Vagina (tissue), 2 donors: ENCODE measurements around the gene SCARB1. TPM values are rescaled to one million over a fixed set of nuclear protein-coding genes. Genes with fewer than 3 reads are reported as not detected.
"Not testable (repeated sequence)": the region's sequence is repeated elsewhere in the genome, so short reads cannot be mapped to it uniquely, and the experiment has no call there.

Experiments
- DNase-seq, 2 donors: peaks; one replicate each; pipeline ENCODE4 v3.0.0-alpha.2; 2017; ENCODE audit errors: extremely low spot score in 2 of 2
- H3K27ac ChIP-seq: fragments of 200-600 bp; sonication (generic); one replicate; pipeline ENCODE4 v1.5.1; 2019
- H3K27me3 ChIP-seq: fragments of 200-600 bp; sonication (generic); one replicate; pipeline ENCODE4 v1.5.1; 2019
- H3K36me3 ChIP-seq, 2 donors: fragments of 200-600 bp; sonication (generic); one replicate each; pipeline ENCODE4 v1.5.1; 2017 to 2019
- H3K4me1 ChIP-seq: fragments of 200-600 bp; sonication (generic); one replicate; pipeline ENCODE4 v1.5.1; 2019
- H3K4me3 ChIP-seq, 2 donors: fragments of 200-600 bp; sonication (generic); 1 replicate in 1 of 2; 2 replicates in 1 of 2; pipeline ENCODE4 v1.5.1; 2016 to 2019
- H3K9me3 ChIP-seq: fragments of 200-600 bp; sonication (generic); one replicate; pipeline ENCODE4 v1.5.1; 2019
- POLR2A ChIP-seq, 2 donors: fragments of 450-650 bp; IDR thresholded peaks; one replicate each; pipeline ENCODE4 v1.6.1; 2017; ENCODE audit warnings: antibody characterized with exemption in 2 of 2, mild to moderate bottlenecking in 2 of 2, moderate library complexity in 2 of 2
- POLR2AphosphoS5 ChIP-seq, 2 donors: sonication (generic); formaldehyde crosslinking; IDR thresholded peaks; one replicate each; pipeline ENCODE4 v1.9.0; 2017; ENCODE audit warnings: antibody characterized with exemption in 2 of 2, mild to moderate bottlenecking in 2 of 2, low read depth in 1 of 2; ENCODE audit not compliant: insufficient read depth in 1 of 2
- intact Hi-C: fragments of 100-400 bp; cut with DNase I; formaldehyde crosslinking; loops from one replicate; pipeline ENCODE4 v1.15.1; 2023
- total RNA-seq: library from RNA; depleted of rRNA; stranded (reverse); fragments of >200 nt; gene quantifications from one replicate; pipeline ENCODE4 v1.2.3, GENCODE V29; 2016
- TF ChIP-seq, protein P1 (sequence below), 3 experiments: fragments of 450-650 bp in 2 of 3; fragments of 200-600 bp in 1 of 3; sonication (generic) in 1 of 3; IDR thresholded peaks; one replicate each; pipeline ENCODE4 v1.5.1; 2017 to 2019; ENCODE audit warnings: antibody characterized with exemption in 3 of 3, mild to moderate bottlenecking in 2 of 3, moderate library complexity in 2 of 3

SCARB1 gene, protein sequence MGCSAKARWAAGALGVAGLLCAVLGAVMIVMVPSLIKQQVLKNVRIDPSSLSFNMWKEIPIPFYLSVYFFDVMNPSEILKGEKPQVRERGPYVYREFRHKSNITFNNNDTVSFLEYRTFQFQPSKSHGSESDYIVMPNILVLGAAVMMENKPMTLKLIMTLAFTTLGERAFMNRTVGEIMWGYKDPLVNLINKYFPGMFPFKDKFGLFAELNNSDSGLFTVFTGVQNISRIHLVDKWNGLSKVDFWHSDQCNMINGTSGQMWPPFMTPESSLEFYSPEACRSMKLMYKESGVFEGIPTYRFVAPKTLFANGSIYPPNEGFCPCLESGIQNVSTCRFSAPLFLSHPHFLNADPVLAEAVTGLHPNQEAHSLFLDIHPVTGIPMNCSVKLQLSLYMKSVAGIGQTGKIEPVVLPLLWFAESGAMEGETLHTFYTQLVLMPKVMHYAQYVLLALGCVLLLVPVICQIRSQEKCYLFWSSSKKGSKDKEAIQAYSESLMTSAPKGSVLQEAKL
- 20.6 TPM for total RNA-seq

GRCh38 chr12:124863416-124864325 lies at the start of gene SCARB1:
TSS of gene SCARB1 (minus strand) at chr12:124863864. CDS start at chr12:124863720, 144 bp downstream.
- Histone ChIP-seq H3K4me3 (peak within 1 kb of the TSS; percentile 82 to 83), H3K36me3 (no peaks in the 10 kb centered on the region), H3K27me3 (no peaks in the 10 kb centered on the region), H3K4me1 (peaks cover 24% of the 10 kb centered on the region), H3K9me3 (no peaks in the 10 kb centered on the region), H3K27ac (peak within 1 kb of the TSS; percentile 77)
- intact Hi-C loops, result no loop called here
- no peak for DNase-seq
- no peak for TF ChIP-seq POLR2A (IDR thresholded peaks at IDR 0.05)
- TF ChIP-seq POLR2AphosphoS5 (IDR thresholded peaks at IDR 0.05; ENCODE audit: insufficient read depth in 1 of 2, low read depth in 1 of 2), result peak in 1 of 2 donors; percentile 54

DNA sequence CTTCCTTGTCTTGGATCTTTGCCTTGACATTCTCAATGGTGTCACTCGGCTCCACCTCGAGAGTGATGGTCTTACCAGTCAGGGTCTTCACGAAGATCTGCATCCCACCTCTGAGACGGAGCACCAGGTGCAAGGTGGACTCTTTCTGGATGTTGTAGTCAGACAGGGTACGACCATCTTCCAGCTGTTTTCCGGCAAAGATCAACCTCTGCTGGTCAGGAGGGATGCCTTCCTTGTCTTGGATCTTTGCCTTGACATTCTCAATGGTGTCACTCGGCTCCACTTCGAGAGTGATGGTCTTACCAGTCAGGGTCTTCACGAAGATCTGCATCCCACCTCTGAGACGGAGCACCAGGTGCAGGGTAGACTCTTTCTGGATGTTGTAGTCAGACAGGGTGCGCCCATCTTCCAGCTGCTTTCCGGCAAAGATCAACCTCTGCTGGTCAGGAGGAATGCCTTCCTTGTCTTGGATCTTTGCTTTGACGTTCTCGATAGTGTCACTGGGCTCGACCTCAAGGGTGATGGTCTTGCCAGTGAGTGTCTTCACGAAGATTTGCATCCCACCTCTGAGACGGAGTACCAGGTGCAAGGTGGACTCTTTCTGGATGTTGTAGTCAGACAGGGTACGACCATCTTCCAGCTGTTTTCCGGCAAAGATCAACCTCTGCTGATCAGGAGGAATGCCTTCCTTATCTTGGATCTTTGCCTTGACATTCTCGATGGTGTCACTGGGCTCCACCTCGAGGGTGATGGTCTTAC lies 49.0 kb upstream of the SCARB1 start:
- H3K9me3 ChIP-seq, DNase-seq, intact Hi-C loops, H3K27me3 ChIP-seq: not testable (repeated sequence)
- peaks cover 54% of the 10 kb centered on the region for H3K4me1 ChIP-seq
- H3K36me3 ChIP-seq, result peaks cover 0 to 26% of the 10 kb centered on the region in 2 donors
- peak overlapping the region; percentile 78 to 98 for H3K4me3 ChIP-seq
- H3K27ac ChIP-seq, result peak overlapping the region; percentile 100

DNA sequence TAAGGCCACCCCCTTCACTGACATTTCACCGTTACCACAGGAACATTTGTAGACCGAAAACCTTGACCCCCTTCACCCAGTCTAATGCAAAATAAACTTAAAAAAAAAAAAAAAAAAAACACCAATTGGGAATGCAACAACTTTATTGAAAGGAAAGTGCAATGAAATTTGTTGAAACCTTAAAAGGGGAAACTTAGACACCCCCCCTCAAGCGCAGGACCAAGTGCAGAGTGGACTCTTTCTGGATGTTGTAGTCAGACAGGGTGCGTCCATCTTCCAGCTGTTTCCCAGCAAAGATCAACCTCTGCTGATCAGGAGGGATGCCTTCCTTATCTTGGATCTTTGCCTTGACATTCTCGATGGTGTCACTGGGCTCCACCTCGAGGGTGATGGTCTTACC lies 47.9 kb upstream of the SCARB1 start:
- Histone ChIP-seq H3K4me3 (peak overlapping the region; percentile 23 to 26), H3K4me1 (peaks cover 49% of the 10 kb centered on the region), H3K27ac (peak overlapping the region; percentile 72), H3K36me3 (peaks cover 0 to 26% of the 10 kb centered on the region in 2 donors)
- DNase-seq, intact Hi-C loops, H3K27me3 ChIP-seq, H3K9me3 ChIP-seq: not testable (repeated sequence)

- Histone ChIP-seq H3K4me1 (peaks cover 42% of the 10 kb centered on the region), H3K9me3 (no peaks in the 10 kb centered on the region), H3K4me3 (peak overlapping the region; percentile 23 to 26), H3K27ac (peak overlapping the region; percentile 72), H3K27me3 (no peaks in the 10 kb centered on the region), H3K36me3 (peaks cover 0 to 26% of the 10 kb centered on the region in 2 donors)
- DNase-seq, result no peak
- TF ChIP-seq POLR2AphosphoS5 (IDR thresholded peaks at IDR 0.05; ENCODE audit: insufficient read depth in 1 of 2, low read depth in 1 of 2) (peak; percentile 6 to 52), POLR2A (IDR thresholded peaks at IDR 0.05) (no peak)
- intact Hi-C loops, result no loop called here
These were observed 47.2 kb upstream of the SCARB1 start for GRCh38 chr12:124910561-124911478.

DNA sequence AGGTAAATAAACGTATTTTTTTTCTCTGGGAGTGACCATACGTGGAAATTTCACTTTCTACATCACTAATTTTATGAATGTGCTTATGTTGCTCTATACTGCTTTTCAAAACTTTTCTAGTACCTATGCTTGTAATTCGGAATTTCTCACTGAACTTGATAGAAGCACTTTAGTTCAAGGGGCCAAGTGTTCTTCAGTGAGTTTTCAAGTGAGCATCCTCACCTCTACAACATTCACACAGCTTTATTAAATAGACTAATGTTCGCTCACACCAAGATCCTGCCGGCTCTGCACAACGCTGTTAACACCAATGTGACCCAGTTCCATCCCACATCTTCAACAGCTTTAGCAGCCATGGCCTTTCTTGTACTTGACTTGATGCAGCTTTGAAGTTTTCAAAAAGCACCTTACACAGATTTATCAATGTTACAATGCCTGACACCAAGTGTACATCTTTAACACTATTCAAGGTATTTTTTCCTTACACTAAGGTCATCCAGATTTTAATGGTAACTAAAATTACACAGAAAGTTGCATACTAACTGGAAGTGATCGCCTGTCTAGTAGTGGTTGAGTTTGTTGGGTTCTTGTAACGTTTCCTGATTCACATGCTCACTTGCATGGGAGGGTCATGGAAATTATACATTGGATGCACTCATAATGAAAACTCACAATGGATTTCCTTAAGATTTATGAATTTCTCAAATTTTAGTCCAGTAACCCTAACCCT lies 46.3 kb upstream of the SCARB1 start:
- Histone ChIP-seq H3K4me1 (peaks cover 39% of the 10 kb centered on the region), H3K27me3 (no peaks in the 10 kb centered on the region), H3K4me3 (peak overlapping the region in 1 of 2 donors; percentile 23), H3K9me3 (no peaks in the 10 kb centered on the region), H3K36me3 (peaks cover 0 to 26% of the 10 kb centered on the region in 2 donors), H3K27ac (peak overlapping the region; percentile 72)
- TF ChIP-seq, protein P1, sequence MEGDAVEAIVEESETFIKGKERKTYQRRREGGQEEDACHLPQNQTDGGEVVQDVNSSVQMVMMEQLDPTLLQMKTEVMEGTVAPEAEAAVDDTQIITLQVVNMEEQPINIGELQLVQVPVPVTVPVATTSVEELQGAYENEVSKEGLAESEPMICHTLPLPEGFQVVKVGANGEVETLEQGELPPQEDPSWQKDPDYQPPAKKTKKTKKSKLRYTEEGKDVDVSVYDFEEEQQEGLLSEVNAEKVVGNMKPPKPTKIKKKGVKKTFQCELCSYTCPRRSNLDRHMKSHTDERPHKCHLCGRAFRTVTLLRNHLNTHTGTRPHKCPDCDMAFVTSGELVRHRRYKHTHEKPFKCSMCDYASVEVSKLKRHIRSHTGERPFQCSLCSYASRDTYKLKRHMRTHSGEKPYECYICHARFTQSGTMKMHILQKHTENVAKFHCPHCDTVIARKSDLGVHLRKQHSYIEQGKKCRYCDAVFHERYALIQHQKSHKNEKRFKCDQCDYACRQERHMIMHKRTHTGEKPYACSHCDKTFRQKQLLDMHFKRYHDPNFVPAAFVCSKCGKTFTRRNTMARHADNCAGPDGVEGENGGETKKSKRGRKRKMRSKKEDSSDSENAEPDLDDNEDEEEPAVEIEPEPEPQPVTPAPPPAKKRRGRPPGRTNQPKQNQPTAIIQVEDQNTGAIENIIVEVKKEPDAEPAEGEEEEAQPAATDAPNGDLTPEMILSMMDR (IDR thresholded peaks at IDR 0.05), result no peak
- TF ChIP-seq POLR2A (IDR thresholded peaks at IDR 0.05) (no peak), POLR2AphosphoS5 (IDR thresholded peaks at IDR 0.05; ENCODE audit: insufficient read depth in 1 of 2, low read depth in 1 of 2) (no peak)
- no peak for DNase-seq
- intact Hi-C loops, result no loop called here
